ENCODE measurements around the gene FBXW9.

DNA sequence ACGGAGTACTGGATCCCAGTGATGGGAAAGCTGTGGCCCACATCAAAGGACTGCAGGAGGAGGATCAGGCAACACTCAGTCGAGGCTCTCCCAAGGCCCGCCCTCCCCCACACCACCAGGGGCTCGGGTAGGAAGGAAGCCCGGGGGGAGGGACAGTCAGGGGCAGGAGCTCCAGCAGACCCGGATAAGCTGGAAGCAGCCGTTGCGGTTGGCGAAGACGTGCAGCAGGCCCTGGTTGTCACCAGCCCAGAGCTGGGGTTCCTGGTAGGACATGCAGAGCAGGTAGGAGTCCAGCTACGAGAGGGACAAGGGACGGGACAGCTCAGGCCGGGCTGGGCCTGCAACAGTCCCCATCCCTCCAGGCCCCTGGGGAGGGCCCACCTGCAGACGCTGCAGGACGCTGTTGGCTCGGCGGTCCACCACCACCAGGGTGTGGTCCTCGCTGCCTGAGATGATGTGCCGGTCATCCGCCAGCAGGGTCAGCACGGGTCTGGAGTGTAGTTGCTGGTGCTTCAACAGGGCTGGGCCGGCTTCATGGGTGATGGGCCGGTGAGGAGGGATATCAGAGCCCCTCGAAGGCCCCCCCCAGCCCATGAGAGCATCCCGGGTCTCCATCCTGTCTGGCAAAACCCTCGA is 6.7 kb downstream of the FBXW9 start:
- TF ChIP-seq, protein P1, sequence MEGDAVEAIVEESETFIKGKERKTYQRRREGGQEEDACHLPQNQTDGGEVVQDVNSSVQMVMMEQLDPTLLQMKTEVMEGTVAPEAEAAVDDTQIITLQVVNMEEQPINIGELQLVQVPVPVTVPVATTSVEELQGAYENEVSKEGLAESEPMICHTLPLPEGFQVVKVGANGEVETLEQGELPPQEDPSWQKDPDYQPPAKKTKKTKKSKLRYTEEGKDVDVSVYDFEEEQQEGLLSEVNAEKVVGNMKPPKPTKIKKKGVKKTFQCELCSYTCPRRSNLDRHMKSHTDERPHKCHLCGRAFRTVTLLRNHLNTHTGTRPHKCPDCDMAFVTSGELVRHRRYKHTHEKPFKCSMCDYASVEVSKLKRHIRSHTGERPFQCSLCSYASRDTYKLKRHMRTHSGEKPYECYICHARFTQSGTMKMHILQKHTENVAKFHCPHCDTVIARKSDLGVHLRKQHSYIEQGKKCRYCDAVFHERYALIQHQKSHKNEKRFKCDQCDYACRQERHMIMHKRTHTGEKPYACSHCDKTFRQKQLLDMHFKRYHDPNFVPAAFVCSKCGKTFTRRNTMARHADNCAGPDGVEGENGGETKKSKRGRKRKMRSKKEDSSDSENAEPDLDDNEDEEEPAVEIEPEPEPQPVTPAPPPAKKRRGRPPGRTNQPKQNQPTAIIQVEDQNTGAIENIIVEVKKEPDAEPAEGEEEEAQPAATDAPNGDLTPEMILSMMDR (IDR thresholded peaks at IDR 0.05) = no peak
- no peak for TF ChIP-seq POLR2A (IDR thresholded peaks at IDR 0.05)
